ENCODE measurements around the gene P2RY8. TPM values are rescaled to one million over a fixed set of nuclear protein-coding genes. Genes with fewer than 3 reads are reported as not detected.
"Not testable (repeated sequence)": the region's sequence is repeated elsewhere in the genome, so short reads cannot be mapped to it uniquely, and the experiment has no call there.

Gene P2RY8
- total RNA-seq, 1 experiment from 2014 or later: not detected

GRCh38 chrX:1435241-1435895 is 101.6 kb downstream of the P2RY8 start:
- in situ Hi-C loops (cut with HindIII; ENCODE audit: low sequenced_read_pairs): no loop called here
- DNase-seq (ENCODE audit: low spot score): no peak

- in situ Hi-C loops (cut with HindIII; ENCODE audit: low sequenced_read_pairs): no loop called here
- no peak for DNase-seq (ENCODE audit: low spot score)
Observed at GRCh38 chrX:1434871-1435240, 102.1 kb downstream of the P2RY8 start.

- no peak for DNase-seq (ENCODE audit: low spot score)
- in situ Hi-C loops (cut with HindIII; ENCODE audit: low sequenced_read_pairs): no loop called here
Observed at GRCh38 chrX:1433646-1434357, 103.2 kb downstream of the P2RY8 start.

- in situ Hi-C loops (cut with HindIII; ENCODE audit: low sequenced_read_pairs): no loop called here
- no peak for DNase-seq (ENCODE audit: low spot score)
Observed at GRCh38 chrX:1430451-1430850, 106.5 kb downstream of the P2RY8 start.

- no peak for DNase-seq (ENCODE audit: low spot score)
- in situ Hi-C loops (cut with HindIII; ENCODE audit: low sequenced_read_pairs): no loop called here
Observed at GRCh38 chrX:1427756-1428155, 109.2 kb downstream of the P2RY8 start.

GRCh38 chrX:1426321-1426720 is 110.7 kb downstream of the P2RY8 start:
- DNase-seq (ENCODE audit: low spot score): not testable (repeated sequence)

GRCh38 chrX:1425381-1425780 is 111.6 kb downstream of the P2RY8 start:
- DNase-seq (ENCODE audit: low spot score): no peak
- in situ Hi-C loops (cut with HindIII; ENCODE audit: low sequenced_read_pairs): no loop called here

More at GRCh38 chrX:1426321-1426720, 110.7 kb downstream of the P2RY8 start:
- in situ Hi-C loops (cut with HindIII; ENCODE audit: low sequenced_read_pairs): not testable (repeated sequence)

GRCh38 chrX:1424147-1424851 is 112.7 kb downstream of the P2RY8 start:
- in situ Hi-C loops (cut with HindIII; ENCODE audit: low sequenced_read_pairs): no loop called here
- no peak for DNase-seq (ENCODE audit: low spot score)

GRCh38 chrX:1423215-1423614 is 113.8 kb downstream of the P2RY8 start:
- no peak for DNase-seq (ENCODE audit: low spot score)
- in situ Hi-C loops (cut with HindIII; ENCODE audit: low sequenced_read_pairs): no loop called here

- DNase-seq (ENCODE audit: low spot score): no peak
- in situ Hi-C loops (cut with HindIII; ENCODE audit: low sequenced_read_pairs): no loop called here
Observed at GRCh38 chrX:1422135-1422465, 114.9 kb downstream of the P2RY8 start.

GRCh38 chrX:1421433-1422134 is 115.4 kb downstream of the P2RY8 start:
- in situ Hi-C loops (cut with HindIII; ENCODE audit: low sequenced_read_pairs): no loop called here
- DNase-seq (ENCODE audit: low spot score): no peak

- in situ Hi-C loops (cut with HindIII; ENCODE audit: low sequenced_read_pairs): no loop called here
- no peak for DNase-seq (ENCODE audit: low spot score)
Observed at GRCh38 chrX:1420371-1420770, 116.6 kb downstream of the P2RY8 start.

GRCh38 chrX:1419545-1420355 is 117.2 kb downstream of the P2RY8 start:
- DNase-seq (ENCODE audit: low spot score): no peak
- in situ Hi-C loops (cut with HindIII; ENCODE audit: low sequenced_read_pairs): no loop called here

GRCh38 chrX:1418901-1419544 is 118.0 kb downstream of the P2RY8 start:
- no peak for DNase-seq (ENCODE audit: low spot score)

GRCh38 chrX:1417921-1418771 is 118.8 kb downstream of the P2RY8 start:
- in situ Hi-C loops (cut with HindIII; ENCODE audit: low sequenced_read_pairs): no loop called here
- DNase-seq (ENCODE audit: low spot score): no peak

More at GRCh38 chrX:1418901-1419544, 118.0 kb downstream of the P2RY8 start:
- in situ Hi-C loops (cut with HindIII; ENCODE audit: low sequenced_read_pairs): no loop called here

- no peak for DNase-seq (ENCODE audit: low spot score)
- in situ Hi-C loops (cut with HindIII; ENCODE audit: low sequenced_read_pairs): no loop called here
Observed at GRCh38 chrX:1416965-1417760, 119.8 kb downstream of the P2RY8 start.

GRCh38 chrX:1416327-1416784 is 120.6 kb downstream of the P2RY8 start:
- in situ Hi-C loops (cut with HindIII; ENCODE audit: low sequenced_read_pairs): no loop called here
- no peak for DNase-seq (ENCODE audit: low spot score)
